ENCODE results near the gene GRM1. TPM values are rescaled to one million over a fixed set of nuclear protein-coding genes. Genes with fewer than 3 reads are reported as not detected.

The GRM1 gene
- total RNA-seq, 1 experiment from 2014 or later: not detected

DNA sequence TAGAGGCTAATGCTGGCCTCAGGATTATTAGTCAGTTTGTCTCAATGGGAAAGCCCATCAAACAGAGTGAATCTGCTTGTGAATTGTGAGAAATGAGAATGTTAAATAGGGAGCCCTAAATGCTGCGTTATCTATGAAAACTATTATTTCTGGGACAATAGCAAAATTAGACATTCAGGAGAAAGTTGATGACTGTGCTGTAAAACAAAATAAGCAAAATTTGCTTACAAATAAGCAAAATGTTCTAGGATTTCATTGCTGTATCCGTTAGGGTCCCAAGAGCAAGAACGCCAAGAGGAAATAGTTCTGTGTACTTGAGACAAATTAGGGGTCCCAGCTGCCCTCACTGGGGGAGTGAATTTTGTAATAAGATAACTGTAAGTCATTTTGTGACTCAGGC is 455.5 kb downstream of the GRM1 start:
- no peak overlapping the region for H3K27ac ChIP-seq
- no peaks in the 10 kb centered on the region for H3K4me1 ChIP-seq
- no peak overlapping the region for H3K4me3 ChIP-seq
- H3K36me3 ChIP-seq: no peaks in the 10 kb centered on the region
- DNase-seq: no peak
- 0 out of 2 replicates have a peak, but pooled peaks cover 5% of the 10 kb centered on the region for H3K9me3 ChIP-seq (replicated peaks)
- no peaks in the 10 kb centered on the region for H3K27me3 ChIP-seq

Other genes starting within 250 kb of the GRM1 start
- gene FBXO30, start 214.3 kb upstream of the GRM1 start, total RNA-seq (2014; rRNA removed; shearing (Covaris generic)): 11.6 and 12.8 TPM in 2 replicates
- gene SHPRH, start 64.7 kb upstream of the GRM1 start, total RNA-seq (2014; rRNA removed; shearing (Covaris generic)): 21.5 and 27.6 TPM in 2 replicates

All from SJCRH30 (cell line).